ENCODE data around the gene KLHL29. TPM values are rescaled to one million over a fixed set of nuclear protein-coding genes. Genes with fewer than 3 reads are reported as not detected.

Gene KLHL29
- total RNA-seq, 2 experiments from 2014 or later = 0.23 to 0.66 TPM

GRCh38 chr2:23544589-23545295 lies 159.8 kb downstream of the KLHL29 start:
- Histone ChIP-seq H3K36me3 (ENCODE audit: insufficient read depth, low read length) (no peaks in the 10 kb centered on the region), H3K79me2 (ENCODE audit: insufficient read depth, low read depth, low read length) (no peaks in the 10 kb centered on the region), H4K20me1 (ENCODE audit: insufficient read depth, low read length) (no peaks in the 10 kb centered on the region), H3K4me2 (ENCODE audit: low read length) (no peak overlapping the region), H3K9me2 (ENCODE audit: insufficient read depth, low read length) (no peaks in the 10 kb centered on the region), H3K27ac (ENCODE audit: low read depth, low read length, poor library complexity, severe bottlenecking) (no peak overlapping the region), H2AFZ (ENCODE audit: low read length) (no peak overlapping the region), H3K4me3 (ENCODE audit: low read depth, low read length, poor library complexity, severe bottlenecking) (no peak overlapping the region), H3K9me3 (ENCODE audit: low read length) (no peaks in the 10 kb centered on the region), H3K4me1 (ENCODE audit: insufficient read depth, low read length, poor library complexity, severe bottlenecking) (no peaks in the 10 kb centered on the region)
- ChIA-PET POLR2A (no interaction called here), CTCF (ENCODE audit: unreplicated experiment) (no interaction called here)
- no peak for TF ChIP-seq EZH2phosphoT487 (IDR thresholded peaks at IDR 0.05; ENCODE audit: borderline replicate concordance, low read depth, low read length)
- TF ChIP-seq CTCF (conservative IDR thresholded peaks at IDR 0.05; ENCODE audit: low read length) = no peak
- intact Hi-C loops (cut with micrococcal nuclease; ENCODE audit: unreplicated experiment) = no loop called here
- DNase-seq (ENCODE audit: low spot score) = no peak
- no TSS peak for BruUV-seq (replicated peaks)

GRCh38 chr2:23545396-23545795 lies 160.4 kb downstream of the KLHL29 start:
- no peaks in the 10 kb centered on the region for H3K9me2 ChIP-seq (ENCODE audit: insufficient read depth, low read length)
- no peaks in the 10 kb centered on the region for H3K4me1 ChIP-seq (ENCODE audit: insufficient read depth, low read length, poor library complexity, severe bottlenecking)
- no peak overlapping the region for H2AFZ ChIP-seq (ENCODE audit: low read length)
- H3K79me2 ChIP-seq (ENCODE audit: insufficient read depth, low read depth, low read length) = no peaks in the 10 kb centered on the region
- H3K27ac ChIP-seq (ENCODE audit: low read depth, low read length, poor library complexity, severe bottlenecking) = no peak overlapping the region
- ChIA-PET CTCF (ENCODE audit: unreplicated experiment) (no interaction called here), POLR2A (no interaction called here)
- no peak overlapping the region for H3K4me3 ChIP-seq (ENCODE audit: low read depth, low read length, poor library complexity, severe bottlenecking)
- H3K4me2 ChIP-seq (ENCODE audit: low read length) = no peak overlapping the region
- H4K20me1 ChIP-seq (ENCODE audit: insufficient read depth, low read length) = no peaks in the 10 kb centered on the region
- DNase-seq (ENCODE audit: low spot score) = no peak
- no peaks in the 10 kb centered on the region for H3K9me3 ChIP-seq (ENCODE audit: low read length)
- TF ChIP-seq EZH2phosphoT487 (IDR thresholded peaks at IDR 0.05; ENCODE audit: borderline replicate concordance, low read depth, low read length) (no peak), CTCF (conservative IDR thresholded peaks at IDR 0.05; ENCODE audit: low read length) (no peak)
- no peaks in the 10 kb centered on the region for H3K36me3 ChIP-seq (ENCODE audit: insufficient read depth, low read length)
- BruUV-seq (replicated peaks) = no TSS peak
- intact Hi-C loops (cut with micrococcal nuclease; ENCODE audit: unreplicated experiment) = no loop called here

GRCh38 chr2:23545811-23546210 lies 160.8 kb downstream of the KLHL29 start:
- CTCF ChIA-PET (ENCODE audit: unreplicated experiment) = no interaction called here
- Histone ChIP-seq H3K4me1 (ENCODE audit: insufficient read depth, low read length, poor library complexity, severe bottlenecking) (no peaks in the 10 kb centered on the region), H3K4me3 (ENCODE audit: low read depth, low read length, poor library complexity, severe bottlenecking) (no peak overlapping the region), H4K20me1 (ENCODE audit: insufficient read depth, low read length) (no peaks in the 10 kb centered on the region), H3K36me3 (ENCODE audit: insufficient read depth, low read length) (no peaks in the 10 kb centered on the region), H2AFZ (ENCODE audit: low read length) (no peak overlapping the region), H3K79me2 (ENCODE audit: insufficient read depth, low read depth, low read length) (no peaks in the 10 kb centered on the region), H3K4me2 (ENCODE audit: low read length) (no peak overlapping the region), H3K9me3 (ENCODE audit: low read length) (no peaks in the 10 kb centered on the region), H3K9me2 (ENCODE audit: insufficient read depth, low read length) (no peaks in the 10 kb centered on the region), H3K27ac (ENCODE audit: low read depth, low read length, poor library complexity, severe bottlenecking) (no peak overlapping the region)
- no peak for TF ChIP-seq CTCF (conservative IDR thresholded peaks at IDR 0.05; ENCODE audit: low read length)
- TF ChIP-seq EZH2phosphoT487 (IDR thresholded peaks at IDR 0.05; ENCODE audit: borderline replicate concordance, low read depth, low read length) = no peak
- BruUV-seq (replicated peaks) = no TSS peak
- DNase-seq (ENCODE audit: low spot score) = no peak
- POLR2A ChIA-PET = no interaction called here
- intact Hi-C loops (cut with micrococcal nuclease; ENCODE audit: unreplicated experiment) = no loop called here

Data from OCI-LY7 (cell line).